AG09309 (cell line): ENCODE results near the gene PECR.

Experiments used
- DNase-seq: peaks from one replicate; pipeline ENCODE4 v3.0.0-alpha.2; 2010; ENCODE audit warnings: low read depth
- H3K4me3 ChIP-seq: 2 replicates; pipeline ENCODE4 v1.5.1; 2011; ENCODE audit warnings: mild to moderate bottlenecking, low read depth, low read length, moderate library complexity; ENCODE audit not compliant: control insufficient read depth
- CTCF ChIP-seq: IDR thresholded peaks from 2 replicates; pipeline ENCODE4 v1.5.1; 2011; ENCODE audit warnings: mild to moderate bottlenecking, low read depth, low read length, inconsistent platforms; ENCODE audit not compliant: insufficient read depth, control insufficient read depth; ENCODE audit errors: missing control alignments

Gene PECR

GRCh38 chr2:216051350-216051749 lies 30.3 kb downstream of the PECR start:
- H3K4me3 ChIP-seq = no peak overlapping the region
- no peak for DNase-seq
- TF ChIP-seq CTCF = no peak

- no peak for TF ChIP-seq CTCF
- no peak overlapping the region for H3K4me3 ChIP-seq
- DNase-seq = no peak
These were observed 32.2 kb downstream of the PECR start for GRCh38 chr2:216049452-216049851.

- TF ChIP-seq CTCF = no peak
- no peak overlapping the region for H3K4me3 ChIP-seq
- DNase-seq = no peak
These were observed 34.2 kb downstream of the PECR start for GRCh38 chr2:216047397-216047796.

GRCh38 chr2:216044883-216045486 lies 36.6 kb downstream of the PECR start:
- TF ChIP-seq CTCF = no peak

GRCh38 chr2:216043949-216044348 lies 37.7 kb downstream of the PECR start:
- no peak overlapping the region for H3K4me3 ChIP-seq
- TF ChIP-seq CTCF = no peak
- no peak for DNase-seq

More at GRCh38 chr2:216044883-216045486, 36.6 kb downstream of the PECR start:
- H3K4me3 ChIP-seq = no peak overlapping the region
- no peak for DNase-seq

- H3K4me3 ChIP-seq = no peak overlapping the region
- no peak for TF ChIP-seq CTCF
- DNase-seq = no peak
These were observed 40.2 kb downstream of the PECR start for GRCh38 chr2:216041438-216041837.

GRCh38 chr2:216039918-216040317 lies 41.7 kb downstream of the PECR start:
- no peak overlapping the region for H3K4me3 ChIP-seq
- no peak for DNase-seq
- TF ChIP-seq CTCF = no peak
